ENCODE data around the gene DMBT1.

Gene DMBT1

DNA sequence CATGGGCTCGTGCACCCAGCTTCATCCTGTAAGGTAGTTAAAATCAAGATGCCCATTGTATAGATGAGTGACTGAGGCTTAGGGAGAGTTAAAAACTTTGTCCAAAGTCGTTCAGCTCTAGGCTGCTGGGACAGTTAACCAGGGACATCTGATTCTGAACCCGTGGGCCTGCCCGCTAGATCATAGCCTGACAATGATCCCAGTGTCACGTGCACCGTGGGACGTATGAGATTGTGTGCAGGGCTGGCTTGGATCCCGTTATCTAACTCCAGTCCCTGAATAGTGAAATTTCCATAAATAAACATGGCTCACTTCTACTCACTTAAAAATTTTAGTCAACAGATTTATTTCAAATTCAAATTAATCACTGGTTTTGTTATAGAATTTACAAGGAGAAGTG lies 114.2 kb downstream of the DMBT1 start:
- DNase-seq: no peak

DNA sequence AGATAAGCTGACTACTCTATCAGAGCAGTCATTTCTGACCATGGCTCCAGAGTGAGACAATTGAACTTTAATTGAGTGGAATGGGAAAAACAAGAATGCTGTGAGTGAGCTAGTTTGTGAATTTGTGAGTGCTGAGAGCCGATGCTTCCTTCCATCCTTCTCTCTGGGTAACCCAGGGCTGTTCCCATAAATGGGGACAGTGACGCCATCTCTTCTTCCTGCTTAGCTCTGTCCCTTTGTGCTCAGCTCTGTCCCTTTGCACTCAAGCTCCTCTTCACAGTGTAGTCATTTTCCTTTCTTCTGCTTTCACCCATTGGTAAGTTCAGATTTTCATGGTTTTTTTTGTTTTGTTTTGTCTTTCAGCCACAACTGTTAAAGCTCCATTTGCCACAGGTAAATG lies 114.7 kb downstream of the DMBT1 start:
- DNase-seq: no peak

DNA sequence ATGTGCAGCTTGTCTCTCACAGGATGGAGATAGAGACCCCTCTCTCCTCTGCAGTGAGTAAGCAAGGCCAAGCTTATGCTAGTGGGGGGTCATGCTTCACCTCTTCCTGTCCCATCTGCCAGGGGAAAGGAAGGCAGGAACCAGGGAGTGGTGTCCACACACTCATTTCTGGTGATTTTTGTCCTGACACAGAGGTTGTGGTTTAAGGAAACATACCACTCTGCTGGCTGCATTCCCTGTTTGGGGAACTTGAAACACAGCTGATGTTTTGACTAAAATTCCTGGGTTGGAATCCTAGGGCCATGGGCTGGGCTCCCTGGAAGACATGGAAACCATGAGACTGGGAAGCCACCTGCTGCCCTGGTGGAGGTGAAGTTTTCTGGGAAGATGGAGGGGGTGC lies 117.7 kb downstream of the DMBT1 start:
- DNase-seq: no peak

DNA sequence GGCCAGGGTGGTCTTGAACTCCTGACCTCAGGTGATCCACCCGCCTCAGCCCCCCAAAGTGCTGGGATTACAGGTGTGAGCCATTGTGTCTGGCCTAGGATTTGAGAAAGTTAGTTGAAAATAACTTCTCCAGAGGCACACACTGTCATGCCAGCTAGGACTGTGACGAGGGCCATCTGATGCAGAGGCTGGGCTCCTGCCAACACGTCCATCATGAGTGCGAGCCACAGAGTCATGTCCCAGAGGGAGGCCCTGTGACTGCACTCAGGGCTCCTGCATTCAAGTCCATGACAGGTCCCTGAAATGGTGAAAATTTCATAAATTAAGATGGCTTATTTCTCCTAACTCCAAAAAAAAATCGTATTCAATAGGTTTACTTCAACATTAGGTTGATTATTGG lies 122.0 kb downstream of the DMBT1 start:
- no peak for DNase-seq

DNA sequence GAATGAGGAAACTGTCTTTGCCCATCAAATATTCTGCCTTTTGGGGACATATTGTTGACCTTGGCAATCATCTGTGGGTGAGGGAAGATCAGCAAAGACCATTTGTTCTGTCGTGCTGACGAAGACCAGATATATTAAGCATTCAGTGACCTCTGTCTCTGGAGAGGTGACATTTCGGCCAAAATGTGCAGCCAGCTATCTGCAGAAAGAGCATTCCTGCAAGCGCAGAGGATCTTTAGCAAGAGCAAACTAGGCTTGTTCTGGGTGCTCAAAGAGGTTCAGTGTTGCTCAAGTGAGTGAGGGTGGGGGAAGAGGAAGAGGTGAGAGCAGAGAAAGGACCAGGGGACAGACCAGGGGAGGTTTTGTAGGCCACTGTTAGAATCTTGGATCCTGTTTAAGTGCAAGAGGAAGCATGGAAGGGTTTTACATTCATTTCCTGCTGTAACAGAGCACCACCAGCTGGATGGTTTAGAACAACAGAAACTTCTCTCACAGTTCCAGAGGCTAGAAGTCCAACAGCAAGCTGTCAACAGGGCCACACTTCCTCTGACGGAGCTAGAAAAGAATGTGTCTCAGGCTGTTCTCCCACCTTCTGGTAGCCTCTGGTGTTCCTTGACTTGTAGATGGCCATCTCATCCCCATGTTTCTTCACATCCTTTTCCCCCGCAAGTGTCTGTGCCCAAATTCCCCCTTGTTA lies 127.9 kb downstream of the DMBT1 start:
- DNase-seq: no peak

DNA sequence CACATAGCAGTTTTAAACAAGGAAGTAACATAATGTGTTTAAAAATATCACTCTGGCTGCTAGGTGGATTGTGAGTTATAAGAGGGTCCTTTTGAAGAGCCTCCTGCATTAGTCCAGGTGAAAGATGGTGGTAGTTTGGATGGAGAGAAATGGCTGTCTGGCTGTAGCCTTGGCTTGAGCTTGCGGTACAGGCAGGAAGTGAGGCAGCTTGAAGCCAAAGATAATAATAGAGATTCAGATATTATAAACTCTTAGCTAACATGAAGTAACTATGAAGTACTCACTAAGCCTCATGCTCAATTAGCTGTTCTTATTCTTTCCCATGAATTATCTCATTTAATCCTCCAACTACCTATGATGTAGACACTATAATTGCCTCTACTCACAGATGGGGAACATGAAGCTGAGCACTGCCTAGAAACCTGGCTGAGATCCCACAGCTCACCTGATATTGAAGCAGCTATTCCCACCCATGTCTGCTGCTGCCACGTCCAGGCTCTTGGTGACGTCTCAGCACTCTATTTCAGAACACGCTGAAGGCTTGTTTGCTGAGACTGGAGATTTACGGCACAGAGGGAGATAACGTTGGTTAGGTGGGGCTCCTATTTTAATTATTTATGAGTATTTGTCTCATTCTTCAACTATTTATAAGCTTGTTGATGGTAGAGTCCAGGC lies 128.7 kb downstream of the DMBT1 start:
- DNase-seq: no peak

DNA sequence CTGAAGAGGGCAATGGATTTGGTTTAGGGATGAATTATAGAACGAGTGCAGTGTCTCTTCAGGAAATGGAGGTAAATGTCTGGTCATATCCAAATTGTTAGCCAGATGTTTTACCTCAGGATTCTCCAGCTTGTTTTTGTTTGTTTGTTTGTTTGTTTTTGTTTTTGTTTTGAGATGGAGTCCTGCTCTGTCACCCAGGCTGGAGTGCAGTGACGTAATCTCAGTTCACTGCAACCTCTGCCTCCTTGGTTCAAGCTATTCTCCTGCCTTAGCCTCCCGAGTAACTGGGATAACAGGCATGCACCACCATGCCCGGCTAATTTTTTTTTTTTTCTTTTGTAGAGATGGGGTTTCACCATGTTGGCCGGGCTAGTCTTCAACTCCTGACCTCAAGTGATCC lies 132.2 kb downstream of the DMBT1 start:
- DNase-seq: no peak

All from NCI-H524 treated with DMSO at 0.1 percent for 48 hours (cell line).